ENCODE data around the gene TAC4.

TAC4 gene

GRCh38 chr17:49869038-49869374 is 21.1 kb upstream of the TAC4 start:
- in situ Hi-C loops (cut with HindIII; ENCODE audit: low sequenced_read_pairs), result no loop called here

GRCh38 chr17:49866882-49867413 is 19.1 kb upstream of the TAC4 start:
- in situ Hi-C loops (cut with HindIII; ENCODE audit: low sequenced_read_pairs), result no loop called here
- DNase-seq (ENCODE audit: low read depth), result no peak
- no peak overlapping the region for H3K4me3 ChIP-seq (ENCODE audit: low read depth, low read length)
- TF ChIP-seq CTCF (IDR thresholded peaks at IDR 0.05; ENCODE audit: low read depth, low read length, missing control alignments), result no peak

More at GRCh38 chr17:49869038-49869374, 21.1 kb upstream of the TAC4 start:
- H3K4me3 ChIP-seq (ENCODE audit: low read depth, low read length), result no peak overlapping the region
- no peak for DNase-seq (ENCODE audit: low read depth)
- TF ChIP-seq CTCF (IDR thresholded peaks at IDR 0.05; ENCODE audit: low read depth, low read length, missing control alignments), result no peak

- DNase-seq (ENCODE audit: low read depth), result no peak
- in situ Hi-C loops (cut with HindIII; ENCODE audit: low sequenced_read_pairs), result no loop called here
- H3K4me3 ChIP-seq (ENCODE audit: low read depth, low read length), result no peak overlapping the region
- no peak for TF ChIP-seq CTCF (IDR thresholded peaks at IDR 0.05; ENCODE audit: low read depth, low read length, missing control alignments)
Measured at GRCh38 chr17:49866019-49866380, 18.1 kb upstream of the TAC4 start.

- no peak overlapping the region for H3K4me3 ChIP-seq (ENCODE audit: low read depth, low read length)
- no peak for DNase-seq (ENCODE audit: low read depth)
- no peak for TF ChIP-seq CTCF (IDR thresholded peaks at IDR 0.05; ENCODE audit: low read depth, low read length, missing control alignments)
- in situ Hi-C loops (cut with HindIII; ENCODE audit: low sequenced_read_pairs), result no loop called here
Measured at GRCh38 chr17:49862781-49863331, 15.0 kb upstream of the TAC4 start.

GRCh38 chr17:49861150-49861884 is 13.4 kb upstream of the TAC4 start:
- no peak overlapping the region for H3K4me3 ChIP-seq (ENCODE audit: low read depth, low read length)
- TF ChIP-seq CTCF (IDR thresholded peaks at IDR 0.05; ENCODE audit: low read depth, low read length, missing control alignments), result peak; percentile 79
- in situ Hi-C loops (cut with HindIII; ENCODE audit: low sequenced_read_pairs), result no loop called here
- peak; percentile 13 for DNase-seq (ENCODE audit: low read depth)

GRCh38 chr17:49859991-49860953 is 12.4 kb upstream of the TAC4 start:
- no peak for DNase-seq (ENCODE audit: low read depth)
- no peak overlapping the region for H3K4me3 ChIP-seq (ENCODE audit: low read depth, low read length)
- no peak for TF ChIP-seq CTCF (IDR thresholded peaks at IDR 0.05; ENCODE audit: low read depth, low read length, missing control alignments)
- in situ Hi-C loops (cut with HindIII; ENCODE audit: low sequenced_read_pairs), result no loop called here

All from astrocyte of the cerebellum (primary cell).